GM10847 (cell line): Measurements from ENCODE around the gene HBS1L.

ENCODE experiments used
- POLR2A ChIP-seq: IDR thresholded peaks from 2 replicates; pipeline ENCODE4 v1.6.1; 2011; ENCODE audit not compliant: insufficient read length; ENCODE audit errors: extremely low read depth

Gene HBS1L

DNA sequence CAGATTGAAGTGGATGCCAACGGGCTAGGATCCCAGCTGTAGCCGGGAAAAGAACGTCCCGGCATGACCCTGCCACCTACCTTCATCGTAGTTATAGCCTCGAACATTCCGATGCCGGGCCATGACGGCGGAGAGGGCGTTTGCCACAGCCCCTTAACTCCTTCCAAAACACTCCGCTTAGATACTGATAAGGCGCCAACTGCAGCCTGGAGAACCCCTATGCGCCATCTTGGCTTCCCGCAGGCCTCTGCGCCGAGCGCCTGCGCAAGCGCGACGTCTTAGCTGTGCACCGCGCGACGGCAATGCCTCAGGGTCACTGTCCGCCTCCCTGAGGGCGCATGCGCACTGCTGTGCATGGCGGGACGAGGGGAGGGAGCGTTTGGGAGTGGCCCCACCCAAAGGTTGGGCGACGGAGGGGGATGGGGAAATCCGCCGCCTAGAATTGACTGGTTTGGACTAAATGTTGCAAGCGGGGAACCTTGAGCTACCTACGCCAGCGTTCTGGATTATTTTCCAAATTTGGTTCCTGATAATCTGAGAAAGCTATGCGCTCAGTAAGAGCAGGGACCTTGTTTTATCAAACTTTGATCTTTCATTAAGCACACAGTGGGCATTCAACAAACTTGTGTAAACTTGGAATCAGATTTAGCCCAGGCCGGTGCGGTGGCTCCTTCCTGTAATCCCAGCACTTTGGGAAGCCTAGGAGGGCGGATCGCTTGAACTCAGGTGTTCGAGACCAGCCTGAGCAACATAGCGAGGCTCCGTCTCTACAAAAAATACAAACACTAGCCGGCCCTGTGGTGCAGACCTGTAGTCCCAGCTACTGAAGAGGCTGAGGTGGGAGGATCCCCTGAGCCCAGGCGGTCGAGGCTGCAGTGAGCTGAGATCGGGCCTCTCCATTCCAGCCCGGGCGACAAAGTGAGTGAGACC, at the start of gene HBS1L:
Gene HBS1L, minus strand, starts transcription at position 254 of the 930 bp plus-strand sequence. Its CDS starts 131 bp downstream, at position 123.
- peak; percentile 92 for TF ChIP-seq POLR2A

GRCh38 chr6:135104199-135104598, 49.6 kb upstream of the HBS1L start:
- no peak for TF ChIP-seq POLR2A

- no peak for TF ChIP-seq POLR2A
These were observed 47.6 kb upstream of the HBS1L start for GRCh38 chr6:135102191-135102590.

DNA sequence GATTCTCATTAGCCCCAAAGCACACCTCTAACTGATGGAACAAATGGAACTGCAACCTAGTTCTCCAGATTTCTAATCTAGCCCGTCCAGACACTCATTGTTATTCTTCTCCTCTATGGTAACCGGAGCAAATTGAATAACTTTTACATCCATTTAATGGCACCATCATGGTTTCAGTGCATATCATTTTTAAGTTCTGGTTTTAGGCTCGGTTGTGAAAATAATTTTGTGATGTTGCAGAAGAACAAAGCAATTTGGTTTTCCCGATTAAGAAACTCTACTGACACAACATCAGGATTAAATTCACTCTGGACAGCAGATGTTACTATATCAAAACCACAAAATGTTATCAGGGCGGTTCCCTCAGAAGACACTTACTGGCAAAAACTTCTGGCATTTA, 42.5 kb upstream of the HBS1L start:
- no peak for TF ChIP-seq POLR2A

DNA sequence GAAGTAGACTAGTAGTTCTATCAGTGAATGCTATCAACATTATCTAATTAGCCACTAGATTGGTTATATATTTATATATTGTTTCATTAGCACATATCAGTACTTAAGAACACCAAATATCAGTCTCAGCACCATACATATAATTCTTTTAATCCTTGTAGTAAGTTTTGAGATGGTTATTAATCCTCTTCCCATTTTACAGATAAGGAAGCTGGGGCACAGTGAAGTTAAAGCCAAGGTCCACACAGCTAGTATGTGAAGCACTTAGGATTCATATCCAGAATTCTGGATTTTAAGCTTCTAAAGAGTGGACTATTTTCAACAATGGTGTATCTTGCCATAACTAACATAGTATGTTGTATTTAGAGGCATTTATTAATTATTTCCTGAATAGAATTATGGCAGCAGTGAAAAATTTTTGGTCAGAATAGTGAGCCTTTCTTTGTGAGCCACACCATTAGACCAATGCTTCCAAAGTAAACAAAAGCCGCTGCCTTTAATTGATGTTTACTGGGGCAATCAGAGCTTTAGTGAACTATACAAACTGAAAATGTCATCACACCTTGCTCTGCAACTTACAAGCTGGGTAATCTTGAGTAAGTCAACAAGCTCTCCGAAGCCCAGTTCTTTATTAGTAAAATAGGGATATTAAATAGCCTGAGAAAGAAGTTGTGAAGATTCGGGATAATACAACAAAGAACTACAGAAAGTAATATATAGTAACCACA, 41.9 kb upstream of the HBS1L start:
- TF ChIP-seq POLR2A, result no peak

GRCh38 chr6:135095716-135096115, 41.1 kb upstream of the HBS1L start:
- TF ChIP-seq POLR2A, result no peak

DNA sequence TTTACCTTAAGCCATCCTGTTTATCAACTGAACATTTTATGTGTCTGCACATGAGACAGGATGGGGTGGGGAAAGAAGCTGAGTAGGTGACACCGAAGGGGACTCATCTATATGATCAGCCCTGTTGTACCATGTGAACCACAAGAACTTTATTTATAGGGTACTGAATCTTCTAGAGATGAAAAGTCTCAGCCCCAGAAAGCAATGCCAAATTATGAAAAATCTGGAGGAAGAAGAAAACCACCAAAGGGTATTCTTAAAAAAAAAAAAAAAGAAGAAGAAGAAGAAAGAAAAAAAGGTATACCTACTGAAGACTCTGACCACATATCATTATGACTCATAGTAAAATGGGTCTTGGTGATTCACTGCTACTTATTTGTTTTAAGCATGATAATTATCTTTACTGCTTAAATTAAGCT, 39.8 kb upstream of the HBS1L start:
- no peak for TF ChIP-seq POLR2A

DNA sequence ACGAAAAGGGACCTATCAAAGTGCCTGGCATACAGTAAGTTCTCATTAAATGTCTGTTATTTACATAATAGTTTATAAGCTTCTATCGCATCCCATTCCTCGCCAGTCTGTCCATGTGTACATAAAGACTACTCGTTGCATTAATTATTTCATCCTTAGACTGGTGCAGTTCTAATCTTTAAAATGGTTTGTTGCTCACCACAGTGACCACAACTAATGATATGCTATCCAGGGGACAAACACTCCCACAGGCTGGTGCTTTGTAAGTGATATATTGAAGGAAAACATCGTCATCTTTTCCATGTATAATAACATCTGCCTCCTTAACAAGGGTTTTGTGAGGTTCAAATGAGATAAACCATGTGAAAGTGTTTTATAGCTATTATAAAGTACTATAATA, 39.0 kb upstream of the HBS1L start:
- no peak for TF ChIP-seq POLR2A

DNA sequence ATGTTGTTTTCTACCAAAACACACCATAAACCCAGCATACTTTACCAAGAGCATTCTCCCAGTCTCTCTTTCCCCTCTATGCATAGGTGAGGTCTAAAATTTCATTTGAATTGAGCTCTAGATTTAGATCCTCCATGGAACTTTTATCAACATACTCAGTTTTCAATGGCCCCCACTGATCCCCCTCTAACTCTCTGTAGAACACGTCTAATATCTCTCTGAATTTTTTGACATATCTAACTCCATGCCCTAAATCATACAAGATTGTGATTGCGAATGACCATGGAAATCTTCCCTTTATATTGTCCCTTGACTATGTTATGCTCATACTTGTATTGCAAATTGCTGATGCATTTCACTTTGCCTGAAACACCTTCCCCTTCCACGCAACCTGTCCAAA, 38.1 kb upstream of the HBS1L start:
- TF ChIP-seq POLR2A, result no peak

- TF ChIP-seq POLR2A, result no peak
These were observed 36.2 kb upstream of the HBS1L start for GRCh38 chr6:135090819-135091218.

DNA sequence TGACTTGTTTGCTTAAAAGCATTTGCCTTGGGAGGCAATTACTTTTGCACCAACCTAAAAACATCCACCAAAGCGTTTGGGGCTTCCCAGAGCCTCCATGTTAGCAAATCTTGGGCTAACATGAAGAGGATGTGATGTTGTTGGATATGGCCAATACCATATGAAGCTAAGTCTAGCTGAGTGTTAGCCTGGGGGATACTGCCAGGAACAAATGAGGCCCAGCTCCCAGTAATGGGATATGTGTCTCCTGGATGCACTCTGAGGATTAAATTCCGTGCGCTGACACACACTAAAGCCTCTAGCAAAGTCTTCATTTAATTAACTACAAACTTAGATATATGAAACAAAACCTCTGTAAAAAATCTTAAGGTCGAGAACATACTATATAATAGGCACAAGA, 35.3 kb upstream of the HBS1L start:
- TF ChIP-seq POLR2A, result no peak

GRCh38 chr6:135088818-135089809, 34.5 kb upstream of the HBS1L start:
- no peak for TF ChIP-seq POLR2A

DNA sequence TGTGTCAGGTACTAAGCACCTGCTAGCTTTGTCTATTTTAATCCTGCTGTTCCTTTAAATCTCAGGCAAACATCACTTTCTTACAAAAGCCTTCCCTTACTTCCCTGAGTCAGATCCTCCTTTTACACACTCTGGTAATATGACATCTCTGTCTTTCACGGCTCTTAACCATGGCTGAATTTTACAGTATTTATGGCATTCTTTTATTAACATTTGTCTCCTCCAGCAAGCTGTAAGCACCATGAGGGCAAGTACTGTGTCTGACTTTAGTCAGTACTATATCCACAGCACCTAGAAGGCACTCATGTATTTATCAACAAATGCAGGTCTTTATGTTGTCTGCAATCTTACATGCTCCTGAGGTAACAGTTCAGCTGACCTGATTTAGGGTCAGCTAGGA, 33.7 kb upstream of the HBS1L start:
- TF ChIP-seq POLR2A, result no peak

DNA sequence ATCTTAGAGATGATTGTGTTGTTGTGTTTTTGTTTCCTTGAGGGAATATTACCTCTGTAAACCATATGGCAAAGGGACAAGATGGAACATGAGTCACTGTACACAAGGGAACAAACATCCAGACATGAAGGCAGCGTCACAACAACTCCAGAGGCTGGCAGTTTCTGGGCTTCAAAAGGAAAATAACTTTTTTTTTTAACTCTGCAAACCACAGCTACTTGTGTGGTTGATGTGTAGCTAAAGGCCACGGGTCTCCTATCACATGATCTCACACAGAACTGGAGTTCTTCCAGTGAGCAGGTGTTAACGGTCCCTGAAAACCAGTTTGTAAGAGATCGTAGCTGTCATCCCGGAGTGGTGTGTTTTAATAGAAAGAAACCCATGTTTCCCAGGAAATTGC, 33.2 kb upstream of the HBS1L start:
- no peak for TF ChIP-seq POLR2A

DNA sequence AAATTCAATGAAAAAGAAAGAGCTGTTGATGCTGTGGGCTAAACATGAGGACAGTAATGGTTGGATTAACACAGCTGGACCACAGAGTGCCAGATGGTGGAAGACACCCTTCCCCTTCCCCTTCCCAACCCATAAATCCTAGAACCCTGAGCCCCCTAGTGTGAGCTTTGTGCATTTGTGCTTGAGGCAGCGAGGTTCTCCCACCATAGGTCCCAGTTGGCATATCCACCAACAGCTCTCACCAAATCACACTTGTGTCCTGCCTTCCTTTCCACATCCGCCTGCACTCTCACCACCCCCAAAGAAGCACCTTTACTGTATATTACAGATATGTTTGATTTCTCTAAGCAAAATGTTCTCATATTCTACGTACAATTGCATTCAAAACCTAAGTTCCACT, 32.8 kb upstream of the HBS1L start:
- no peak for TF ChIP-seq POLR2A
